ENCODE data around the gene CABP7. TPM values are rescaled to one million over a fixed set of nuclear protein-coding genes. Genes with fewer than 3 reads are reported as not detected.
A peak's percentile ranks its signal among the peaks of the same experiment; 100 is the strongest.

CABP7 gene
- total RNA-seq, 1 donor from 2014 or later = not detected

GRCh38 chr22:29780748-29781676, 61.2 kb downstream of the CABP7 start:
- ATAC-seq = peak; percentile 37

Other genes with a start within 250 kb of the CABP7 start
- not detected for gene NEFH, start 239.8 kb upstream of the CABP7 start, total RNA-seq
- 30.1 TPM for gene THOC5, start 166.2 kb upstream of the CABP7 start, total RNA-seq
- gene NIPSNAP1, start 138.9 kb upstream of the CABP7 start, total RNA-seq = 39.0 TPM
- gene NF2, start 116.4 kb upstream of the CABP7 start, total RNA-seq = 32.3 TPM
- gene ZMAT5, start 47.0 kb downstream of the CABP7 start, total RNA-seq = 21.1 TPM
- 96.0 TPM for gene UQCR10, start 47.4 kb downstream of the CABP7 start, total RNA-seq
- 58.6 TPM for gene ASCC2, start 118.3 kb downstream of the CABP7 start, total RNA-seq
- gene MTMR3, start 163.2 kb downstream of the CABP7 start, total RNA-seq = 31.3 TPM